ENCODE data around the gene PKM. TPM values are rescaled to one million over a fixed set of nuclear protein-coding genes. Genes with fewer than 3 reads are reported as not detected.

PKM gene
- total RNA-seq, 2 experiments from 2014 or later: 2,479 to 3,112 TPM

DNA sequence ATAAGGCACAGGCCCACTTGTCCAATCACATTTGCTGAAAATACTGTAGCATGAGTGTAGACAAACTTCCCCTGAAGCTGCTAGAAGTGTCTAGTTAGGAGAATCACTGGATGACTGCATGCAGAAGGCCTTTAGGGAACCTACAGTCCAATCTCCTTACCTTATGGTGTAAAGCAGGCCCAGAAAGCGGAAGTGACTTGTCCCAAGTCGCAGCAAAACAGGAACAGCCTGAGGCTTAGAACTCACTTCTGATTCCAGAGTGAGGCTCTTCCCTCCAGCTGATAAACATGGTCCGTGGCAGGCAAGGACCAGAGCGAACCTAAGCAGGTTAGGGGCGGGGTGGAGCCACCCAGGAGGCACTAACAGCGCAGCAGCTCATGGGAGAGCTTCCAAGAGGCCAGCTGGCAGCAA, 35.9 kb downstream of the PKM start:
- intact Hi-C loops (cut with DNase I, micrococcal nuclease): loop anchor here in 1 of 2 experiments (5.0 kb wide), 1 partner anchor 77 kb away; the partner anchor contains the start of gene PARP6
- H3K27ac Mint-ChIP-seq: no peak overlapping the region
- CTCF ChIA-PET: no interaction called here

DNA sequence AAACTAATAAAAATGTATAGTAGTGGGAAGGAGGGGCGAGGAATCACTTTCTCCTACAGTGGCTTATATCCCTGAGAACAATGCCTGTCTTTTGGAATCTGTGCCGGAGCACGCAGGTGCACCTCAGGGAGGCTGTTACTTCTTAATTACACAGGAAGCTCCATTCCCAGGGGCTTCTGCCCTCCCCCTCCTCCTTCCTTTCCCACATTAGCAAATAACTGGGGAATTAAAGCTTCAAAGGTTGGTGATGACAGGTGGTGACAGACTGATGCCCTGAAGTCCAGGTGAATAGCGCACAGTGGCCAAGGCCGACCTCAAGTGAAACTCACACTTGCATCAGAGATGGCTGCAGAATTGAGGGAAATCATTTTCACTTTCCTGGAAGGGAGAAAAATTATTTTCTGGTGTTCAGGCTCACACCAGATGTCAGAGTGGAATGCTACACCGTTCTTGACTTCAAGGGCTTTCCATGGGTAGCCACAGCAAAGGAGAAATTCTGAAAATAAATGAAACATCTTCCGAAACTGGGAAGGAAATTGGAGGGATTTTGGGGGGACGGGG, 37.1 kb downstream of the PKM start:
- intact Hi-C loops (cut with DNase I, micrococcal nuclease): no loop called here
- ATAC-seq: no peak
- peaks cover 16% of the 10 kb centered on the region for H3K27me3 Mint-ChIP-seq
- ChIA-PET CTCF (interaction anchor here (0.6 kb wide), 1 partner anchor 426 kb away, joined by 3 read pairs; no protein-coding TSS in a partner anchor), POLR2A (no interaction called here)
- peaks cover 10% of the 10 kb centered on the region for H3K36me3 Mint-ChIP-seq (ENCODE audit: low read depth)
- no peak for DNase-seq
- peaks cover 10% of the 10 kb centered on the region for H3K4me1 Mint-ChIP-seq
- no peak overlapping the region for H3K4me3 Mint-ChIP-seq
- no peaks in the 10 kb centered on the region for H3K9me3 Mint-ChIP-seq (ENCODE audit: low read depth)
- H3K27ac Mint-ChIP-seq: no peak overlapping the region

More for the DNA sequence above, 35.9 kb downstream of the PKM start:
- H3K4me1 Mint-ChIP-seq: peaks cover 13% of the 10 kb centered on the region
- H3K27me3 Mint-ChIP-seq: peaks cover 12% of the 10 kb centered on the region
- no peak overlapping the region for H3K4me3 Mint-ChIP-seq
- DNase-seq (no peak), ATAC-seq (no peak)
- no peaks in the 10 kb centered on the region for H3K9me3 Mint-ChIP-seq (ENCODE audit: low read depth)
- peaks cover 21% of the 10 kb centered on the region for H3K36me3 Mint-ChIP-seq (ENCODE audit: low read depth)
- POLR2A ChIA-PET: interaction anchor here (0.6 kb wide), 1 partner anchor 180 kb away, joined by 4 read pairs; the partner anchor contains the start of gene HEXA

DNA sequence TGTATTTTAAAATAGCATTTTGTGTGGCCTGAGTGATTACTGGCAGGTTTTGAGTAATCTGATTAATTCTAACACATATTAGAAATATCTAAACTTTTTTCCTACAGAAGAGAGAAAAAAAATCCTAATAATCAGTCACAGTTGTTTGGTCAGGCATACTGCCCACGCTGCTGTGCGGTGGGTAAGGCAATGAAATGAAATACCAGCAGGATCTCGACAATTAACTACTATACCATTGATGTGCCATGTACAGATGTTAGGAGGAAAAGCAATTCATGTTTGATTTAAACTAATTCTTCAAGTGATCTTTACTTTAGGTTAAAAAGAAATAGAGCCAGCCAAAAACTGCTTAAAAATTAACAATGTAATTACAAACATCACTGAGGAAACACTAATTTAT, 38.6 kb downstream of the PKM start:
- Mint-ChIP-seq H3K36me3 (ENCODE audit: low read depth) (no peaks in the 10 kb centered on the region), H3K27me3 (peaks cover 12% of the 10 kb centered on the region), H3K4me3 (no peak overlapping the region), H3K4me1 (no peaks in the 10 kb centered on the region), H3K9me3 (ENCODE audit: low read depth) (no peaks in the 10 kb centered on the region), H3K27ac (no peak overlapping the region)
- CTCF ChIA-PET: interaction anchor here (0.7 kb wide), 1 partner anchor 311 kb away, joined by 4 read pairs; no protein-coding TSS in a partner anchor
- no peak for DNase-seq
- ATAC-seq: no peak
- POLR2A ChIA-PET: no interaction called here
- intact Hi-C loops (cut with DNase I, micrococcal nuclease): no loop called here

DNA sequence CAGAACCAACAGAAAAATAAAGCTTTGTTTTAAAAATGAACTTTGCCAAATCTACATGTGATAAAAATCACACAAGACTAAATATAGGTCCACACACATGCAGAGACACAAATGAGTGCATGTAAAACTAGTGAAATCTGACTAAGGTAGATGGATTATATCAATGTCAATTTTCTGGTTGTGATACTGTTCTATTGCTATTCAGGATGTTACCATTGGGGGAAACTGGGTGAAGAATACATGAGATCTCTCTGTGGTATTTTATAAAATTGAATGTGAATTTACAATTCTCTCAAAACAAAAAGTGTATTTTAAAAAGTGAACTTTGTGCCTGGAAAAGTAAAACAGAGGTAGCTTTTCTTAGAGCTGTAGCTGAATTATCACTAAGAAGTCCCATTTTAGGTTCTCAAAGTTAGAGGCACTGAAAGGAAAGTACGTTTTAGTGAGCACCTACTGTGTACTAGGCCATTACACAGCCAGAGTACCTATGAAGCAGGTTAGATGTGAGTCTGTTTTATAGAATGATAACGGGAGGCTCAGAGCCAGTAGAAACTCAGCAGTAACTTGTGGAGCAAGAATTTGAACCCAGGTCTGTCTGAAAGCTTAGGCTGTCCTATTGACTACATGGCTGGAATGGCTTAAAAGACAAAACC, 41.6 kb downstream of the PKM start:
- ChIA-PET CTCF (interaction anchor here (0.6 to 2.1 kb wide), 3 partner anchors 12 to 157 kb away, joined by 3 to 7 read pairs (median 3); no protein-coding TSS in a partner anchor), POLR2A (no interaction called here)
- Mint-ChIP-seq H3K27ac (no peak overlapping the region), H3K4me1 (no peaks in the 10 kb centered on the region), H3K36me3 (ENCODE audit: low read depth) (no peaks in the 10 kb centered on the region), H3K27me3 (peaks cover 13% of the 10 kb centered on the region), H3K4me3 (no peak overlapping the region), H3K9me3 (ENCODE audit: low read depth) (no peaks in the 10 kb centered on the region)
- DNase-seq: no peak
- ATAC-seq: no peak
- intact Hi-C loops (cut with DNase I, micrococcal nuclease): no loop called here

DNA sequence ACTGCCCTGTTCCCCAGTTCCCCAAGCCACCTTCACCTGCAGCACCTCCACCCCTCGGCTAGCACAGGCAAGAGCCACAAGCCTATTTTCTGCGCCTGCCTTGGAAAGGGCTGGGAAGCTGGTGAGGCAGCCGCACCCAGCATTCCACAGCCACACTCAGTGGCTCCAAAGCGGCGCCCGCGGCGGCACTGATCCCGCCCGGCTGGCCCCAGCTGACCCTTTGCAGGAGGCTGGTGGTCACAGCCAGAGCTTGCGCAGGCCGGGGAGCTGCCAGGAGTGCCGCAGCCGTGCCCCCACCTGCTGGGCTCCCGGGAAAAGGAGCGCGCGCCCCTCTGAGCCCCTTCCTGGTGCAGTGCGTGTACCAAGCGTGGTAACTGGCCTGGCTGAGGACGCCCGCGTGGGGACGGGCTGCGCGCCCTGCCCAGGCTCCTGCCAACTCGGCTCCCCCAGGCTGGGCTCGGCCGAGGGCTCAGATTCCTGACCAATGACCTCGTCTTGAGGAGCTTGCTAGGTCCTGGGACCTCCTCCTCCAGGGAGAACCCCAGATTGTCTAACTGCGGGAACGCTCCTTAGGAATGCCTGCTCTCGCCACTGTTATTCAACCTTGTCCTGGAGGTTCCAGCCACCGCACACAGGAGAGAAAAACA, 46.7 kb downstream of the PKM start:
- ATAC-seq: no peak
- H3K9me3 Mint-ChIP-seq (ENCODE audit: low read depth): no peaks in the 10 kb centered on the region
- H3K4me3 Mint-ChIP-seq: no peak overlapping the region
- no peak for DNase-seq
- ChIA-PET CTCF (interaction anchor here (0.7 kb wide), 1 partner anchor 97 kb away, joined by 4 read pairs; no protein-coding TSS in a partner anchor), POLR2A (interaction anchor here (0.7 kb wide), 1 partner anchor 448 kb away, joined by 3 read pairs; no protein-coding TSS in a partner anchor)
- H3K4me1 Mint-ChIP-seq: no peaks in the 10 kb centered on the region
- intact Hi-C loops (cut with DNase I, micrococcal nuclease): no loop called here
- no peak overlapping the region for H3K27ac Mint-ChIP-seq
- no peaks in the 10 kb centered on the region for H3K36me3 Mint-ChIP-seq (ENCODE audit: low read depth)
- peaks cover 33% of the 10 kb centered on the region for H3K27me3 Mint-ChIP-seq

DNA sequence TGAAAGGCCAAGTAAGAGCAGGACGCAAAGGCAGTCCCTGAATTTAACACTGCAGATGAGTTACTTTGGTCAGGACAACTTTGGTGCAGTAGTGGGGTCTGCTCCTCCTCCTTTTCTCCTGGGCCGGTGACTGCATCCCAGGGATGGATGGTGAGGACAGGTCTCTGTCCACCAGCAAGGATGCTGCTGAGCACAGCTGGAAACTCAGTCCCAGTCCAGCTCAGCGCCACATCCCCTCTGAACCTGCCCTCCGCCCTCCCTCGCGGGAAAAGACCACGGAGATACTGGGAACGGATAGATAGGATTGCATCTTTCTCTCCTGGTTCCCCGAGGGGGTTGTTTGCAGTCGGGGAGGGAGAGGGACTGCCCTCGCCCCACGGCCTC, 47.2 kb downstream of the PKM start:
- H3K27me3 Mint-ChIP-seq: peaks cover 30% of the 10 kb centered on the region
- ATAC-seq (no peak), DNase-seq (no peak)
- no peaks in the 10 kb centered on the region for H3K4me1 Mint-ChIP-seq
- intact Hi-C loops (cut with DNase I, micrococcal nuclease): no loop called here
- no peak overlapping the region for H3K27ac Mint-ChIP-seq
- no peak overlapping the region for H3K4me3 Mint-ChIP-seq
- ChIA-PET CTCF (no interaction called here), POLR2A (interaction anchor here (0.7 kb wide), 1 partner anchor 447 kb away, joined by 3 read pairs; no protein-coding TSS in a partner anchor)
- H3K36me3 Mint-ChIP-seq (ENCODE audit: low read depth): no peaks in the 10 kb centered on the region
- no peaks in the 10 kb centered on the region for H3K9me3 Mint-ChIP-seq (ENCODE audit: low read depth)

DNA sequence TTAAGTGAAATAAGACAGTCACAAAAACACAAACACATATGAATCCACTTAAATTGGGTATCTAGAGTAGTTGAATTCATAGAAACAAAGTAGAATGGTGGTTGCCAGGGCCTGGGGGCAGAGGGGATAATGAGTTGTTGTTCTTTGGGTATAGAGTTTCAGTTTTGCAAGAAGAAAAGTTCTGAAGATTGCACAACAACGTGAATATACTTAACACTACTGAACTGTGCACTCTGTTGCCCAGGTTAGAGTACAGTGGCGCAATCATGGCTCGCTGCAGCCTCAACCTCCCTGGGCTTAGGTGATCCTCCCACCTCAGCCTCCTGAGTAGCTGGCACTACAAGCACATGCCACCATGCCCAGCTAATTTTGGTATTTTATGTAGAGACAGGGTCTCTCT, 48.3 kb downstream of the PKM start:
- peaks cover 30% of the 10 kb centered on the region for H3K27me3 Mint-ChIP-seq
- no peaks in the 10 kb centered on the region for H3K4me1 Mint-ChIP-seq
- no peak overlapping the region for H3K4me3 Mint-ChIP-seq
- H3K36me3 Mint-ChIP-seq (ENCODE audit: low read depth): no peaks in the 10 kb centered on the region
- ChIA-PET POLR2A (no interaction called here), CTCF (no interaction called here)
- DNase-seq: no peak
- H3K9me3 Mint-ChIP-seq (ENCODE audit: low read depth): no peaks in the 10 kb centered on the region
- no peak overlapping the region for H3K27ac Mint-ChIP-seq
- intact Hi-C loops (cut with DNase I, micrococcal nuclease): no loop called here
- ATAC-seq: no peak

DNA sequence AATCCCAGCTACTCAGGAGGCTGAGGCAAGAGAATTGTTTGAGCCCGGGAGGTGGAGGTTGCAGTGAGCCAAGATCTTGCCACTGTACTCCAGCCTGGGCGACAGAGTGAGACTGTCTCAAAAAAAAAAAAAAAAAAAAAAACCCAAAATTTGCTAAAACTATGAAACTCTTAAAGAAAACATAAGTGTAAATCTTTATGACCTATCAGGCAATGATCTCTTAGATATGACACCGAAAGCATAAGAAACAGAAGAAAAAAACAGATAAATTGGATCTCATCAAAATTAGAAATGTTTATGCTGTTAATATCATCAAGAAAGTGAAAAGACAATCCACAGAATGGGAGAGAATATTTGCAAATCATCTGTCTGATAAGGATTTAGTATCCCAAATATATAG, 48.7 kb downstream of the PKM start:
- Mint-ChIP-seq H3K9me3 (ENCODE audit: low read depth) (no peaks in the 10 kb centered on the region), H3K27me3 (peaks cover 30% of the 10 kb centered on the region), H3K36me3 (ENCODE audit: low read depth) (no peaks in the 10 kb centered on the region), H3K4me3 (no peak overlapping the region), H3K27ac (no peak overlapping the region), H3K4me1 (no peaks in the 10 kb centered on the region)
- ATAC-seq (no peak), DNase-seq (no peak)
- intact Hi-C loops (cut with DNase I, micrococcal nuclease): no loop called here
- ChIA-PET CTCF (interaction anchor here (0.6 to 1.0 kb wide), 2 partner anchors 26 to 1134 kb away, joined by 3 read pairs; no protein-coding TSS in a partner anchor), POLR2A (no interaction called here)

DNA sequence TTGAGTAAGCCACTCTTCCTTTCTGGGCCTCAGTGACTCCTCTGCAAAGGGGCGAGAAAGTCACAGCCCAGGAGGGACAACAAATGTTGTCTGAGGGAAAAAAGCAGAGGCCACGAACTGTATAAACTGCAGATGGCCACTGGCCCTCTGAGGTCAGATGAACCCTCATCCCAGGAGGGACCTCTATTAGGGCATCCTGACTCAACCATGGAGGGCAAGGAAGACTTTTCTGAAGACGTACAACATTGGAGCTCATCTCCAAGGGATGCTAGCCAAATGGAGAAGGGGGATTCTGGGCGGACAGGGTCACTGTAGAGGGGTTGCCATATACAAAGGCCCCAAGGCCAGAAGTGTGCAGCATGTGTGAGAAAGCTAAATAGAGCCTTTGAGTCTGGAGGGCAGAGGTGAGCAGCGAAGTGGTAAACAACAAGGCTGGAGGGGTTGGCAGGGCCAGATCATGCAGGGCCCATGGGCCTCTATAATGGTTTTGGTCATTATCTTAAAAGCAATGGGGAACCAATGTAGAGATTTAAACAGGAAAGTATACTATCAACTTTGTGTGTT, 50.1 kb downstream of the PKM start:
- Mint-ChIP-seq H3K9me3 (ENCODE audit: low read depth) (no peaks in the 10 kb centered on the region), H3K36me3 (ENCODE audit: low read depth) (no peaks in the 10 kb centered on the region), H3K27me3 (peaks cover 30% of the 10 kb centered on the region), H3K4me1 (no peaks in the 10 kb centered on the region), H3K4me3 (no peak overlapping the region), H3K27ac (no peak overlapping the region)
- intact Hi-C loops (cut with DNase I, micrococcal nuclease): no loop called here
- CTCF ChIA-PET: interaction anchor here (1.0 kb wide), 1 partner anchor 24 kb away, joined by 3 read pairs; no protein-coding TSS in a partner anchor
- POLR2A ChIA-PET: interaction anchor here (0.7 kb wide), 1 partner anchor 221 kb away, joined by 3 read pairs; no protein-coding TSS in a partner anchor
- DNase-seq (no peak), ATAC-seq (no peak)

DNA sequence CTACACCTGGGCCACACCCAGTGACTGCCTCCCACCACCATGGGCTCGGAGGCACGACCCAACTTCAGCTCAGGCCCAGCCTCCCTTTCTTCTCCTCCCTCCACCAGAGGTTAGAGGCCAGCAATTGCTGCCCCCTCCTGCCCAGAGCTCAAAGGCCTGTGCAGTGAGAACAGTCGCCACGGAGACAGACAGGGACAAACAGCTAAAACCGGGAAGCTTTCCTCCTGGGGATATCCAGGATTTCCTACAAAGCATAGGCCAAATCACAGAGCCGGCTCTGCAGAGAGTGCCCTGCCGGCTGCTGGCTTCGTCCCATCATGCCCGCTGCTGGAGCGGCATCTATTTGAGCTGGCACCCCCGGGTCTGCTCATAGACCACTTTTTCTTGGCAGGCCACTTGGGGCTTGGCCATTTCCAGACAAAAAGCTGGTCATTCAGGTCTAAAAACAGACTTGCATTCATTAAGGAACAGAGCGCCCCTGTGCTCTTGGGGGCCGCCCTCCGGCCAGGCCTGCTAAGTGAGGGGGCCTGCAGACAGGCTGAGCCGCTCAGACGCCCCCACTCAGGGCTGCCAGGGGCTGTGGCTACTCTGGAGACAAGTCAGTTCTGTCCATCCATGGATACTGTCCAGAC, 50.9 kb downstream of the PKM start:
- ATAC-seq (no peak), DNase-seq (no peak)
- H3K27me3 Mint-ChIP-seq: peaks cover 25% of the 10 kb centered on the region
- no peak overlapping the region for H3K27ac Mint-ChIP-seq
- H3K4me3 Mint-ChIP-seq: no peak overlapping the region
- no peaks in the 10 kb centered on the region for H3K9me3 Mint-ChIP-seq (ENCODE audit: low read depth)
- CTCF ChIA-PET: no interaction called here
- no peaks in the 10 kb centered on the region for H3K4me1 Mint-ChIP-seq
- H3K36me3 Mint-ChIP-seq (ENCODE audit: low read depth): no peaks in the 10 kb centered on the region
- intact Hi-C loops (cut with DNase I, micrococcal nuclease): no loop called here
- POLR2A ChIA-PET: no interaction called here

DNA sequence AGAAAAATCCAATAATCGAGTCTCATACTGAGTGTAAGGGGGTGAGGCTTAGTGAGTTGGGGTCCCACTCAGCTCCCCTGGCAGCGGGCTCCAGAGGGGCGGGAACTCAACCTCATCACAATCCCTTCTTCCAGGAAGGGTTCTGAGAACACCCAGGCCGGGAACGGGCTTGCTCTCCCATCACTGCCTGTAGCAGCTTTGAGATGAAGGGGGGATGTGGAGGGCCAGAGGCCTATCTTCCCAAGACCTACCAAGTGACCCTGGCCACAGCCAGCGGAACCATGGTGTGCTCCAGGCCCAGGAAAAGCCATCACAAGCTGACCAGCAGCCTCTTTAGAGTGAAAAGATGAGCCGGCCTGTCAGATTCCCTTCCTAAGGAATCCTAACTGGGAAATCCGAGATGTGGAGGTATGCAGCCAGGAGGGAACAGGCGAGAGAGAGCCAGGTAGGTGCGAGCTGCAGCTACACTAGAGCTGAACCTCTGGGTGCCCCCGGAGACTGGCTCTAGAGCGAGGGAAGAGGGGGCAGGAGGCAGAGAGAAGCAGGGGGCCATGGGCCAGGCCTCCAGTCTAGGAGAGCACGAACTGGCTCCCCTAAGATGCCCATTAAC, 51.9 kb downstream of the PKM start:
- DNase-seq: no peak
- no peaks in the 10 kb centered on the region for H3K9me3 Mint-ChIP-seq (ENCODE audit: low read depth)
- no peaks in the 10 kb centered on the region for H3K4me1 Mint-ChIP-seq
- H3K36me3 Mint-ChIP-seq (ENCODE audit: low read depth): no peaks in the 10 kb centered on the region
- POLR2A ChIA-PET: no interaction called here
- no peak for ATAC-seq
- peaks cover 22% of the 10 kb centered on the region for H3K27me3 Mint-ChIP-seq
- no peak overlapping the region for H3K27ac Mint-ChIP-seq
- intact Hi-C loops (cut with DNase I, micrococcal nuclease): no loop called here
- no peak overlapping the region for H3K4me3 Mint-ChIP-seq
- CTCF ChIA-PET: no interaction called here

Data from activated CD4-positive, alpha-beta T cell treated with anti-CD3 and anti-CD28 coated beads for 36 hours (primary cell).